Measurements from ENCODE around the gene PHACTR3.
A peak's percentile ranks its signal among the peaks of the same experiment; 100 is the strongest.

PHACTR3 gene

GRCh38 chr20:59812286-59813125 lies 208.2 kb downstream of the PHACTR3 start:
- in situ Hi-C loops (cut with MboI; ENCODE audit: low sequenced_read_pairs, unreplicated experiment), result no loop called here
- TF ChIP-seq, protein P1, sequence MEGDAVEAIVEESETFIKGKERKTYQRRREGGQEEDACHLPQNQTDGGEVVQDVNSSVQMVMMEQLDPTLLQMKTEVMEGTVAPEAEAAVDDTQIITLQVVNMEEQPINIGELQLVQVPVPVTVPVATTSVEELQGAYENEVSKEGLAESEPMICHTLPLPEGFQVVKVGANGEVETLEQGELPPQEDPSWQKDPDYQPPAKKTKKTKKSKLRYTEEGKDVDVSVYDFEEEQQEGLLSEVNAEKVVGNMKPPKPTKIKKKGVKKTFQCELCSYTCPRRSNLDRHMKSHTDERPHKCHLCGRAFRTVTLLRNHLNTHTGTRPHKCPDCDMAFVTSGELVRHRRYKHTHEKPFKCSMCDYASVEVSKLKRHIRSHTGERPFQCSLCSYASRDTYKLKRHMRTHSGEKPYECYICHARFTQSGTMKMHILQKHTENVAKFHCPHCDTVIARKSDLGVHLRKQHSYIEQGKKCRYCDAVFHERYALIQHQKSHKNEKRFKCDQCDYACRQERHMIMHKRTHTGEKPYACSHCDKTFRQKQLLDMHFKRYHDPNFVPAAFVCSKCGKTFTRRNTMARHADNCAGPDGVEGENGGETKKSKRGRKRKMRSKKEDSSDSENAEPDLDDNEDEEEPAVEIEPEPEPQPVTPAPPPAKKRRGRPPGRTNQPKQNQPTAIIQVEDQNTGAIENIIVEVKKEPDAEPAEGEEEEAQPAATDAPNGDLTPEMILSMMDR (IDR thresholded peaks at IDR 0.05; ENCODE audit: borderline replicate concordance, control extremely low read depth, extremely low read depth, insufficient read depth, missing control alignments), result no peak

DNA sequence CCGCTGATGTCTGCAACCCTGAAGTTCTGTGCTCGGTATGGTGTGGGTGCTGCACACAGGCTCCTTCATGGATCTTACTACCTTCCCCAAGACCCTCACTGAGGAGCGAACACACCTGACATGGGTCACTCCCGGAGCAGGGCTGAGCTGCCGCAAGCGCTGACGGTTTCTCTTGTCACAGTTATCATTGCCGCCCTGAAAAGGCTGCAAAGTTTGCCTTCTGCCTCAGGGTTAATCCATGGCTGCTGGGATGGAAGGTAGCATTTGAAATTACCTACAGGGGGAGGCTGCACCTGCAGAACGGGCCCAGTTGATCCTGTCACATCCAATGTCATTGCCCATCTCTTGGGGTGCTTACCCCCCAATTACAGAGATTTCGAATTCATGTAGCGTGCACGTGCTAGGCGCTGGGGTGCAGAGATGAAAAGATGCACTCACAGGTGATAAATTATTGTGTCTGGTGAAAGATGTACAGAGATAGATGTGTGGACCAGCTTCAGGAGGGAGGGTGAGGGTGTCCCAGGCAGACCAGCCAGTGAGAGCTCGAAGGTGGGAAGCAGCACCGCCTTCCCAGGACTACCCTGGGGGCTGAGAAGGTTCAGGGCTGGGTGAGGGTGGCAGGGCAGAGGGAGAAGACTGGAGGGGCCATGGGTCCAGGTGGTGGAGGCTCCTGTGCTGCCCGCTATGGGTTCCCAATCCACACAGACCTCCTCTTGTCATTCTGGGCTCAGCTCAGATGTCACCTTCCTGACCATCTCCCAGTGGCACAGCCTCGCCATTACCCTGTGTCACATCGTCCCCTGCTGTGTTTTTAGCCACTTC lies 209.0 kb downstream of the PHACTR3 start:
- in situ Hi-C loops (cut with MboI; ENCODE audit: low sequenced_read_pairs, unreplicated experiment), result no loop called here
- DNase-seq (ENCODE audit: low spot score), result no peak
- TF ChIP-seq, protein P1 (IDR thresholded peaks at IDR 0.05; ENCODE audit: borderline replicate concordance, control extremely low read depth, extremely low read depth, insufficient read depth, missing control alignments), result no peak

More at GRCh38 chr20:59812286-59813125, 208.2 kb downstream of the PHACTR3 start:
- no peak for DNase-seq (ENCODE audit: low spot score)

GRCh38 chr20:59813948-59814839 lies 209.9 kb downstream of the PHACTR3 start:
- TF ChIP-seq, protein P1 (IDR thresholded peaks at IDR 0.05; ENCODE audit: borderline replicate concordance, control extremely low read depth, extremely low read depth, insufficient read depth, missing control alignments), result no peak
- in situ Hi-C loops (cut with MboI; ENCODE audit: low sequenced_read_pairs, unreplicated experiment), result no loop called here
- DNase-seq (ENCODE audit: low spot score), result peak; percentile 17

GRCh38 chr20:59814840-59815340 lies 210.6 kb downstream of the PHACTR3 start:
- TF ChIP-seq, protein P1 (IDR thresholded peaks at IDR 0.05; ENCODE audit: borderline replicate concordance, control extremely low read depth, extremely low read depth, insufficient read depth, missing control alignments), result no peak
- in situ Hi-C loops (cut with MboI; ENCODE audit: low sequenced_read_pairs, unreplicated experiment), result no loop called here

DNA sequence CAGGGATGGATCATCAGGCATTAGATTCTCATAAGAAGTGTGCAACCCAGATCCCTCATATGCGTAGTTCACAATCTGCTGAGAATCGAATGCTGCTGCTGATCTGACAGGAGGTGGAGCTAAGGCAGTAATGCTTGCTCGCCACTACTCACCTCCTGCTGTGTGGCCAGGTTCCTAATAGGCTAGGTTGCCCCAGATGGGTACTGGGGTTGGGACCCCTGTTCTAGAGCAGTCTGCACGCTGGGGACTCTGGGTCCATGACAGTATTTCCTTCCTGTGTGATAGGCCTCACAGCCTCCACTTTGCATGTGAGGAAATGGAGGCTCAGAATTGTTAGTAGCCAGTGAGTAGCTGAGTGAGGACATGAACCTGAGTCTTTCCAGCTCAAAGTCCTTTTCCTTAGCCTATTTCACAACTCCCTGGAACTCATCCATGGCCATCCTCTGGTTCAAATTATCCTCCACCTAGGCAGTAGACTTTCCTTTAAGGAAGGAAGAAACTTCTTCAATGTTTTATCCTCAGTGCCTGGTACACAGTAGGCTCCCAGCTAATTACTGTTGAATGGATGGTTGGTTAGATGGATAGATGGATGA lies 211.9 kb downstream of the PHACTR3 start:
- DNase-seq (ENCODE audit: low spot score), result no peak
- in situ Hi-C loops (cut with MboI; ENCODE audit: low sequenced_read_pairs, unreplicated experiment), result no loop called here
- TF ChIP-seq, protein P1 (IDR thresholded peaks at IDR 0.05; ENCODE audit: borderline replicate concordance, control extremely low read depth, extremely low read depth, insufficient read depth, missing control alignments), result no peak

More at GRCh38 chr20:59814840-59815340, 210.6 kb downstream of the PHACTR3 start:
- peak; percentile 9 for DNase-seq (ENCODE audit: low spot score)
